Stimulated activated CD4-positive, alpha-beta T cell treated with anti-CD3 and anti-CD28 coated beads, Interleukin-4, amount 100 ng/mL, for 4 hours (primary cell): ENCODE measurements around the gene TBC1D1.

Source experiments
- DNase-seq, 2 experiments: peaks; one replicate each; pipeline ENCODE4 v3.0.0-alpha.2; 2020

Gene TBC1D1

DNA sequence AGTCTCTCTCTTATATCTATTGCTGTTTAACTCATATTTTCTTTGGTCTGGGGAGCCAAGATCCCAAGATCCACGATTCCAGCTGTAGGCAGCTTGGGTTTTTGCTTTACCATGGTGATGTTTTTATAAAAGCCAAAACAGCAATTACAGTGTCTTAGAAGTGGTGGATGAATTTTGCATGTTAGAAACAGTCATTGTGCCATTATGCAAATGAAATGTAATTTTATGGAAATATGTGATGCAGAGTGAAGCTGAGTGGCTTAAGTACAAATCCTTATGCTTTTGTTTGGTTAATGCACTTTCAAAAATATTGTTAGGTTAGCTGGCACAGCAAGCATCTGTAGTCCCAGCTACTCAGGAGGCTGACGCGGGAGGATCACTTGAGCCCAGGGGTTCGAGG, 36.5 kb downstream of the TBC1D1 start:
- DNase-seq = no peak

DNA sequence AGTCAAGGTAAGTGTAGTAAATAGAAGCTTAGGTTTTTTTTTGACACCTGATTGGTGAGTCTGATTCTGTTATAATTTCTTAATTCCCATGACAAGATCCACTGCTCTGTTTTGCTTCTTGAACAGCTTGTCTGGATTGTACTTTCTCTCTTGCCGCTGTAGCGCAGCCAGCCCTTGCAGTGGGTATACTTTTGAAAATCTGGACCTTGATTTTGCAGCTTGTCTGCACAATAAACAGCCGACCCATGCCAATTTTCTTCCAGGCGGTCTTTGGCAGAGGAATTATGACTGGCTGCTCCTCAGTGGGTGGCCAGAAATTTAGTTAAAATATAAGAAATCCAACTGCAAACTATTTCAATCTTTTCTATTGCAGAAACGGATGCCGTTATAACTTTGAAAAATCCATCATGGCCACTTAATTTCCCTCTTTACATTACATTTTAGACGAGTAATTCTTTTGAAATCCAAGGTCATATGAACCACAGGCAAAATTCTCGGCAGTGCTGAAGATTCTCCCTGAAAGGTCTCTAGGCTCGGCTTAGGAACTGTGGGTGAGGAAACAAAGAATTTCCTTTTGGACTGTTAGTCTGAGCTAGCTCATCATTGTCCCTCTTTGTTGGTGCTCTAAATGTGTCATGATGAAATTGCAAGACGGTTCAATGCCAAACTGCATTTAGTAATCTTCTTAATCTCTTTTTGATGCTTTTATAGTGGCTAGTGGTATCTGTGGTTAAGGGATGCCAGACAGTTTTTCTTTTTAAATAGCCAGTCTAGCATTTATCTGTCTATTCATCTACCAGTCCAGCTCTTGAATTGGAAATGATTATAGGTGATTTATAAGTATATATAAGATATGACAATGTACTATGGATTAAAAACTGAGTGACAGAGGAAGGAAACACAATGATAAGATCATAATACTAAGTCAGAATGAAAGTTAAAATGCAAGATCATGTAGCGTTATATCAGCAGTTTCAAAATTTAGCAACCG, 37.8 kb downstream of the TBC1D1 start:
- DNase-seq = no peak

DNA sequence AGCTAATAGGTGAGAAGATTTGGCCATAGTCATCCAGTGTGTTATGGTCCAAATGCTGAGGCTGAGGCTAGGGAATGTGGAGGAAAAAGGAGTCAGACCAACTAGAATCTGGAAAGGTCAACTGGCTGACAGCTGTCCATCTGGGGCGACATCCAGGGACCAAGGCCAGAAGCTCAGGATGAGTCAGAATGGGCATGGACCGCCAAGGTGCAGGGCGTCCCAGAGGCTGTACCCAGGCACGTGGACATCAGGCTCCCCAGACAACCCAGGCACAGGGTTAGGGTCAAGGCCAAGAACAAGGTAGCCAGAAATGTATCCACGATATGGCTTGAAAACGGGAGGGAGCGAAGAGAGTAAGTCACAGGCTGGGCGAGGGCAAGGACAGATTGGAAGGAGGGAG, 43.2 kb downstream of the TBC1D1 start:
- no peak for DNase-seq

DNA sequence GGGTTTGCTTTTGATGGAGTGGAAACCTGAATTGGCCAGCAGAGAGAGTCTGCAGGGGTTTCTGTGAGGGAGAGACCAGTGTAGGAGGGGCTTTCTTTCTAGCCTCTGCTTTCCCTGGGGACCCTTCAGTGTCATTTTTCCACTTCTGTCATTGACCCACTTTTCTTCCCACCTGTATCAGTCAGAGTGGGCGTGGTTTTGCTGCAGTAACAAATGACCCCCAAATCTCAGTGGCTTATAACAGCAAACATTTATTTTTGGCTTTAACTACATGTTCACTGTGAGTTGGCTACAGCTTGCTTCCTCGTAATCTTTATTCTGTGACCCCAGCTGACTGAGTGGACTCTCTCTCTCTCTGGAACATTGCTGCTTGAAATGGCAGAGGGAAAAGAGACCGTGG, 43.7 kb downstream of the TBC1D1 start:
- no peak for DNase-seq

DNA sequence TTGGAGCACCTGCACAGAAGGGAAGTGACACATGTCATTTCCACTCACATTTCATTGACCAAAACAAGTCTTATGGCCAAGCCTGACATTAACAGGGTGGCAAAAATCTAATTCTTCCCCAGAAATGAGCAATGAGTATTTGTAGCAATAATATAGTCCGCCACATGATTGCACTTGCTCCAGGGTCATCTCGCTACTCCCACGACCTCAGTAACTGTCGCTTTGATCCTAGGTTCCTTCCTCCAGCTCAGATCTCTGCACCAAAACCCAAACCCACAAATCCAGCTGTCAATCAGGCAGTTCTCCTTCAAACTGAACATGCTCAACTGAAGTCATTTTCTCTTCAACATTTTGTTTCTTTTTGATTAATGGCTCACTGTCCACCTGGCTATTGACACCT, 44.1 kb downstream of the TBC1D1 start:
- DNase-seq = no peak

DNA sequence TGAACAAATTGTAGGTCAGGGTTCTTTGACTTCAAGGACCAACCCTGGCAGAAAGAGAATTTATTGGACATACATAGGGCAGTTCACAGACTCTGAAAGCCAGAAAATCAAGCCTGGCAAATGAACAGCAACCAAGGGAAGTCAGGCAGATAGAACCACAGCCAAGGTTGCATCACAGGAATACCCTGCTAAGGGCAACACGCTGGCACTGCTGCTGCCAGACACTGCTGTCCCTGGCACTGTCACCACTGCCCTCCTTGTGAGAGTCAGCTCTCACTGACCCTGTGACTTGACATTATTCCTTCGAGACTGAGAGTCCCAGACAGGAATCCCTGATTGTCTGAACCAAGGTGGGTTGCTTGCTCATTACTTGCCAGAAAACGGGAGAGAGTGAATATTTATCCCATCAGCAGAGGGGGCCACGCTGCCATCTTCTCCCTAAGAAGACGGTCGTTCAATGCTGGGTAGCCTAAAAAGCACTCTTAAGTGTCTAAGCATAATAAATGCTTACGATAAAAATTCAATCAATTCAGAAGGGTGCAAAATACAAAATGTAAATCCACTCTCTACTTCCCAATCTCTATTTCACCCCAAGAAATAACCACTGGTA, 46.1 kb downstream of the TBC1D1 start:
- DNase-seq = no peak

DNA sequence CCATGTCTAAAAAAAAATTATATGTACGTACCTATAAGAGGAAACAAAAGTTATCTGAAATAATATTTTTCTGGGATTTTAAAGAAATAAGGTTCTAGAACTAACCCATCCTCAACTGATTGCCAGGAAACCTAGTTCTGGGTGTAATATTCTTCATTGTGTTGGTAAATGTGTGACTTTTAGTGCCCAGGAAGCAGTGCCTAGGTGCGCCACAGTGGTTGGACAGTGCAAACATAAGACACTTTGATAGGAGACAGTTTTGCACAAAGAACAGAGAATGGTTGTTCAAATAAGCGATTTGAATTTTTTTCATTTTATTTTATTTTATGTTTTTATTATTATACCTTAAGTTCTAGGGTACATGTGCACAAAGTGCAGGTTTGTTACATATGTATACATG, 47.3 kb downstream of the TBC1D1 start:
- DNase-seq = no peak

DNA sequence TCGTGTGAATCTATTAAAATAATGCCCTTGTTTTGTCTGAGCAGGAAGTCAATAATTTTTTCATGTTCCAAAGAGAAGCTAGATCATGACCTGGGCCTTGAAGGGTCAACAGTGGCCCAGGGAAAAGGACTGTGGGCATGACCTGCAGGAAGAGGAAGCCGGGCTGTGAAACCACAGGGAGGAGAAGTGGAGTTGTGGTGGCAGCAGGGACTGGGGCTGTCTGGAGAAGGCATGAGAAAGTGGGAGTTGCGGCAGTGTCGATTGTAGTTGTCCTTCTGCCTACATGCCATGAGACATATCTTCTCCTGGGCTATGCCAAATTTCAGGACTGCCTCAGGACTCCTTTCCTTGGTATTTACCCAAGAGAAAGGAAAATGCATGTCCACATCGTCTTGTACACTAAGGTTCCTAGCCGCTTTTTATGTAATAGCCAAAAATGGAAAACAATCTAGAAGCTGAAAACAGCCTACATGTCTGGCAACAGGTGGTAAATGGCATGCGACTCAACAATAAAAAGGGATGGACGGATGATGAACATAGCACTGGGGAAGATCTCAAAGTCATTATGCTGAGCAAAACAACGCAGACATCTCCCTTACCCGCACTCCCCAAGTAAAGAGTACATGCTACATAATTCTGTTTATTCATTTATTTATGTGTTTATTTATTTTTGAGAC, 55.8 kb downstream of the TBC1D1 start:
- DNase-seq = no peak

DNA sequence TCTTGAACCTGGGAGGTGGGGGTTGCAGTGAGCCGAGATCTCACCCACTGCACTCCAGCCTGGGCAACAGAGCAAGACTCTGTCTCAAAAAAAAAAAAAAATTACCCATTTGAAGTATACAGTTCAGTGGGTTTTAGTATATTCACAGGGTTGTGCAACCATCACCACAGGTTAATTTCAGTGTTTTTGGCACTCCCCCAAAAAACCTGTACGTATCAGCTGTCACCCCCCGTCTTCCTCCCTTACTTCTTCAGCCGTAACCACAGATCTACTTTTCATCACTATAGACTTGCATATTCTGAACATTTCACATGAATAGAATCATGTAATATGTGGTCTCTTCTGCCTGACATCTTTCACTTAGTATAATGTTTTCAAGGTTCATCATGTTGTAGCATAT, 57.7 kb downstream of the TBC1D1 start:
- no peak for DNase-seq

DNA sequence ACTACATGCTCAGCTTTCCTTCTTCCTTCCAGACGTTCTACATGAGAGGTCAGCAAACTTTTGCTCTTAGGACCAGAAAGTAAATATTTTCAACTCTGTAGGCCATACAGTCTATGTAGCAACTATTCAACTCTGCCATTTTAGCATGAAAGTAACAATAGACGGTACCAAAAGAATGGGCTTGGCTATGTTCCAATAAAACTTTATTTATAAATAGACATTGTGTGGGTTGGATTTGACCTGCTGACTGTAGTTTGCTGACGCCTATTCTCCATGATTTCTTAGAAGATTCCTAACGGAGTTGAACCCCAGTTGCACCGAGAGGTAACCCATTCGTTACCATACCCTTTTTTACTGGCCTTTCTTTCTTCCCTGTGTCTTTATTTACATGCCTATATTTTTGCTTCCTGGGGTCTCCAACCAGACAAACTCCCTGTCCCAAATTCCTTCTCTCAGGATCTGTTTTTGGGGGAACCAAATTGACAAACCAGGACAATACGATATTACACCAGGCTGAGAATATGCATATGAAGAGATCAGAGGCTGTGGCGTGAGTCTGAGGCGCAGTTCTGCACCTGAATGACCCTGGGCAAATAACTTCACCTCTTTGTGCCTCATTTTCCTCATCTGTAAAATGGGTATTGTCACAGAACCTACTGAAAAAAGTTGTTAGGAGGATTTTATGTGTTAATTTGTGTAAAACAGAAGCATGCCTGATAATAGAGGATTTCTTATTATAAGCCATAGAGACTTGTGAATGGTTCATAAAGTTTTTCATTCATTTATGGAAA, 58.9 kb downstream of the TBC1D1 start:
- DNase-seq = no peak

DNA sequence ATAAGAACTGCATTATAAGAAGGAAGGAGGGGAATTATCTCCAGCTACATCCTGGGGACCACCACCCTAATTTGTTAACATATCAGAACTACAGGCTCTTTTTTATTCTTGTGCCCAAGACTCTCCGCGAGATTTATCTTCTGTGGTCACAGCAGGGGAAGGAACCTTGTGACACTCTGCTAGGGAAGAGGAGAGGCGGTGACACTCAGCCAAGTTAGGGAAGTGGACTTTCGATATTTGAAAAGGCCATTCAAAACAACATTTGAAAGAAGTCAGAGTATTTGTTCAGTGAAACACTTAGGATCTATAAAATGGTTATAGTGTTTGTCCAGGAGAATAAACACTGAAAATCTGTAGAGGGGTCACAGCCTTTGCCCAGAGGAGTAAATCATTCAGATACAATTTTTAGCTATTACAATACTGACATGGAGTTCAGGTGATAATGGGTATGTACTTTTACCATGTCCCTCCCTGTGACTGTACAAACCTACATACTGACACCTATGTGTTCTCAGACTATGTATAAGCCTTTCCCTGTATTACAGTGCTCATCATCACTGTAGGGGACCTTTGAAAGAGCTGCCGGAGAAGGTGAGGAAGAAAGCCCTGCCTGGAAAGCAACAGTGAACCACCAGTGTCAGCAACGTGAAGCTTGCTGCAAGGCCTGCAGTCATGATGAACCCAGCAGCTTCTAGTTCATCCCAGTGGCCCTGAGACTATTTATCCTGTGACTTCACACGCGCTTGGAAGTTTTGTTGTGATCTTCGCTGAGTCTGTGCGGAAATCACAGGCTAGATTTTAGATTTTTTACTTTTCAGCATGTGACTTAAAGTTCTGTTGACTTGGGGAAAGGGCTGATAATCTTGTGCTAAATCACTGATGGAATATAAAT, 60.8 kb downstream of the TBC1D1 start:
- DNase-seq = no peak

DNA sequence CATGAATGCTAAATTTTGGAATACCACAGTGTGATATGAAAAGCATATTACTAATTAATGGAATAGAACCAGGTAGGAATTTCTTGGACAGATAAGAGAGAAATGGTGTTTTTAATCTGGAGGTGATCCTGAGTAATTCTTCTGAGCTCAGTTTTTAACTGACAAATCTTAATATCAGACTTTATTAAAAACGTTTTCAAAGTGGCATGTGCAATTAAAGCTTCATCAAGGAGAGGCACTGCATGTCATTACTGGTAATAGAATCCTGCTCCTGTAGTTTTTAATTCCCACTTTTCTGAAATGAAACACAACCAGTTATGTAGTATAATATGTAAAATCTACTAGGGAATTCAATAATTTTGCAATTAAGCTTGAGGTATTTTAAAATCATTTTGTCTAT, 62.3 kb downstream of the TBC1D1 start:
- no peak for DNase-seq

DNA sequence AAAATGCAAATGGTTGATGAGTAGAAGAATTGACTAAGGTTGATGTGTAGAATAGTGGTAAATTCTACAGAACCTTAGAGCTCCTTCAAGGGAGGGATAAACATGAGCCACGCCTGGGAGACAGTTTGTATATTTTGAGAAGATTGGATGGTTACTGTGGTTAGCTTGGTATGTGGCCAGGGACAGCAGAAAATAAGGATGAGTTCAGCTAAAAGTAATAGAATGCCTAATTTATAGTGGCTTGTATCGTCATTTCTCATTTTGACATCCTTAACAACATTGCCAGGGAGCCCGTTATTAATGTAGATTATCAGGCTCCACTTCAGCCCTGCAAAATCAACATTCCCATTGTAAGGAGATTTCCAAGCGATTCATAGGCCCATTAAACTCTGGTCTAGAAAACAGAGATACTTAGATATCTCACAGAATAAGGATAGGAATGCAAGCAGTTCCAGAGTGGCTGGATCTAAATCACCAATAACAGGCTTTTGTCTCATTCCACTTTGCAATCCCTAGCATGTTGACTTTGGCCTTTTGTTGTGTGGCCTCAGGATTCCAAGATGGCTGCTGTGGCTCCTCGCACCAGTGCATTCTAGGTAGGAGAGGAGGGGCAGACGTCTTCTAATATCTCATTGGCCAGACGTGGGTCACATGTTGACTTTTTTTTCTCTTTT, 62.9 kb downstream of the TBC1D1 start:
- DNase-seq = peak in 1 of 2 experiments; percentile 7

DNA sequence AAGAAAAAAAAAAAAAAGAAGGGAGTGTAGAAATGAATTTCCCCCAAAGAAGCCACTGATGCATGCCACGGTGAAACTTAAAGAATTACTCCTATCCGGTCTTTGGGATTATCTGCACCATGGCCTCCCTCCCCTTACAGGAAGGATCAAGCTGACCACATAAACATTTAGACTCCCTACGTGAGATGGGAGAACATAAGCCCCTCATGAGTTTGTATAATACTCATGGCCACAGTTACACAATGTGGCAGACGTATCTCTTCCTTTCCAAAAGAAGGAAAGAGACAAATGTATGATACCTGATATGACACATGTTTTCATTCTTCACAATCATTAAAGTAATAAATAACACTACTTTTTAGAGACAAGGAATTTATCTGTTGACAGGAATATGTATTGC, 66.1 kb downstream of the TBC1D1 start:
- no peak for DNase-seq

DNA sequence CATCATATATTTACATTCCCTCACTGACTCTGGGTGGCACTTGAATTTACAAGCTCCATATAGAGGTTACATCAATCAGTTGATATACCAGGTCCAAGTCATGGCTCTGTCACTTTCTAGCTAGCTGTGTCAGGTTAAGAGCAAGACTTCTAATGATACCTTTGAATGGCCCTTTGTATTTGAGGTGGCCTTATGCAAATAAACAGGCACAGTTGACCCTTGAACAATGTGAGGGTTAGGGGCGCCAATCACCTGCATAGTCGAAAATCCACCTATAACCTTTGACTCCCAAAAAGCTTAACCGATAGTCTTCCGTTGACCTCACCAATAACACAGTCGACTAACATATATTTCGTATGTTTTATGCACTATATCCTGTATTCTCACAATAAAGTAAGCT, 68.0 kb downstream of the TBC1D1 start:
- DNase-seq = no peak

DNA sequence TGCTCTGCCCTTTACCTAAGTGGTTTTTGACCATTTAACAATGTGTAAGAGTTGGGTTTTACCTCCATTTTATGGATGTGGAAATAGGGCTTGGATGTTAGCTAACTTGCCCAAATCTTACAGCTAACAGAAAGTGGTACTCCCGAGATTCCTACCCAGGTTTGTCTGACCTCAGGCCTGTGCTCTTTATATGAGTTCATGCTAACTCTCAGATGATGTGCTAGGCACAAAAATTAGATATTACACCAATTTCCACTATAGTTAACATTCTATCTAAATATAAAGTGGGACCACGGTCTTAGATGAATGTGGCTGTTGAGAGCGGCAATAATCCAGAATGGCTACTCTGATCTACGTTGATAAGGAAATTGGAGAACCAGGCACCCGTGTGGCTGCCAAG, 69.2 kb downstream of the TBC1D1 start, which contains the start of gene PTTG2:
TSS of gene PTTG2 (plus strand) at position 301 of the 400 bp plus-strand sequence. CDS start at position 338, 37 bp downstream.
- no peak for DNase-seq

DNA sequence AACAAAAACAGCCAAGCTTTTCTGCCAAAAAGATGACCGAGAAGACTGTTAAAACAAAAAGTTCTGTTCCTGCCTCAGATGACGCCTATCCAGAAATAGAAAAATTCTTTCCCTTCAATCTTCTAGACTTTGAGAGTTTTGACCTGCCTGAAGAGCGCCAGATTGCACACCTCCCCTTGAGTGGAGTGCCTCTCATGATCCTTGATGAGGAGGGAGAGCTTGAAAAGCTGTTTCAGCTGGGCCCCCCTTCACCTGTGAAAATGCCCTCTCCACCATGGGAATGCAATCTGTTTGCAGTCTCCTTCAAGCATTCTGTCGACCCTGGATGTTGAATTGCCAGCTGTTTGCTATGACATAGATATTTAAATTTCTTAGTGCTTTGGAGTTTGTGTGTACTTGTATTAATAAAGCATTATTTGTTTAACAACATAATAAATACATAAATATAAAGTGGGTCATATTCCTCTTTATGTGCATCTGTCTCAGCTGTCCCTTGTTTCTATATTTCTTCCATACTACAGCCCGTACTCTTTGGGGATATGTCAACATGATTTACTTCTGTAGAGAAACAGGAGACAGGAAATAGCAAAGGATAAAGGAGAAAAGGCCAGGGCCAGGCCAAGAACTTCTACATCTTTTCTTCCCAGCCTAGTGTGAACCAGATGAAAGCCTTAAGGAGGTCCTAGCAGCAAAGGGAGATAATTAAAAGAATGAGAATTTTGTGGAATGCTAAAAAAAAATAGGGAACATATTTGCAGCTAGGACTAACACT, 70.0 kb downstream of the TBC1D1 start:
- DNase-seq = no peak

DNA sequence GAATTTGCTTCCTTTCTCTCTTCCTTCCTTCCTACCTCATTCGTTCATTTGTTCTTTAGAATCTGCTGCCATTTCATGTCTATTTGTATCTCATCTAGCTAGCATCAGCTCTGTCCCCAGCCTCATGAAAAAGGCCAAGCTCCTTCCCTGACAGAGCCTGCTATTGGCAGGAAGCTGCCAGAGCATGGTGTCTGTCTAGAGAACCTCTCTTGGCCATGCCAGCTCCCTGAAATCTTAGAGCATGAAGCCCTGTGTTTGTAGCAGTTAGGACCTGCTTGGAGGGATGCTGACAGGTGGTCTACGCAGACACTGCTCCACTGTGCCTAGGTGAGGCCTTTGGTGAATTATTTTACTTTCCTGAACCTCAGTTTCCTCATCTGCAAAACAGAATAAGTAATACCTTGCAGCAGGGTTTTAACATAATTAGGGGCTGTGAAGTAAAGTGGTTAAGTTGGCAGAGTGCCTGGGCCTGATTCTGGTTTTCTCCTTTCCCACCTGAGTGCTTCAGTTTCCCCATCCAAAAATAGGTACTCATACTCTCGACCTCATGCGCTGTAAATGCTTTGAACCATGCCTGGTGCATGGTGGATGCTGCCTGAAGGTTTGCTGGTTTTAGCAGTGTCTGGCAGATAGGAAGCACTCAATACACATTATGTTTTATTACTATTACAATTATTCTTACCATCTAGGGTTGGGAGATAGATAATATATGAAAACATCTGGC, 74.0 kb downstream of the TBC1D1 start:
- DNase-seq = no peak

DNA sequence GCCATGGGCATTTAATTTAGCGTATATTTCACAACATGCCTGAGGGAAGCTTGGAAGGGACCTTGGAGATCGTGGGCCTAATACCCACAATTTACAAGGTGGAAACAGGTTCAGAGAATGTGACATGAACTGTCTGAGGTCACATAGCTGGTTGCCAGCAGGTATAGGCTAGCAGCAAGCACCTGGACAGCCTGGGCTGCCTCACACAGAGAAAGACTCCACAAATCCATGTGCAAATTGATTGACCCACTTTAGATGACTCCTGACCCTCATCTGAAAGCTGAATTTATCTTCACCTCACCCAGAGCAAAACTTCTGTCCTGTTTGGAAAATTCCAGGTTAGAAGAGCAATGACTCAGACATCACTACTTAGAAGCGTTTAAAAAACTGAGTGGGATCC, 75.2 kb downstream of the TBC1D1 start:
- DNase-seq = no peak

DNA sequence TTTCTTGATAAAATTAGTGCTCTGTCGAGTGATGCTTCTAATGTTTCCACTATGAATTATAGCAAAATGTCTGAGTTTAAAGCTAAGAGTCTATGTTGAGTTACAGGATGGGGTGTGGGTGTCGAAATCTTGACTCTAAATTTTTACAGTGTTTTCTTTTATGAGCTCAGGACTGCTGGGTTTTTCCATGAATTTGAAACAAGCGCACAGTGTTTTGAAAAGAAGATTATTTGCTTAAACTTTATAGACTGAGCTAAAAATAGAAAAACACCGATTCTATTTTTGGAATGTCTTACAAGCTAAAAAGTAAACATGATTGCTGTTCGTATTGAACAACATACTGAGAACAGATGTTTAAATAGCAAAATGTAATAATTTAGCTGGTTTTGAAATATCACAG, 76.9 kb downstream of the TBC1D1 start:
- DNase-seq = no peak
